Measurements from ENCODE around the gene KIDINS220.

The KIDINS220 gene

DNA sequence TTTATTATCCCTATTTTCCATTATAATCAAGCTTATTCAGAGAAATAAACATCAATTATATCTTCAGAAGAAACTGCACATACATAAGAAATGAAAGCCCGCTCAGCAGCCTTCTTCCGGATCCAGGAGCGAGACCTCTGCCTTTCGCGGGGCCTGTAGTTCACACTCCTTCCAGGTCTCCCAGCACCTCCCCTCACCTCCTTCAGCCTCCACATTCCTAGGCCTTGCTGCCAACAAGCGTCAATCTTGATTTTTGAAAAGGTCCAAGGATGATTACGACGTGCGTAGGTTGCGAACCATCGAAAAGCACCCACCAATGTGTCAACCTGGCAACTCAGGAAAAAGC is 355 bp upstream of the KIDINS220 start:
- DNase-seq (ENCODE audit: low spot score): no peak
- TF ChIP-seq, protein P1, sequence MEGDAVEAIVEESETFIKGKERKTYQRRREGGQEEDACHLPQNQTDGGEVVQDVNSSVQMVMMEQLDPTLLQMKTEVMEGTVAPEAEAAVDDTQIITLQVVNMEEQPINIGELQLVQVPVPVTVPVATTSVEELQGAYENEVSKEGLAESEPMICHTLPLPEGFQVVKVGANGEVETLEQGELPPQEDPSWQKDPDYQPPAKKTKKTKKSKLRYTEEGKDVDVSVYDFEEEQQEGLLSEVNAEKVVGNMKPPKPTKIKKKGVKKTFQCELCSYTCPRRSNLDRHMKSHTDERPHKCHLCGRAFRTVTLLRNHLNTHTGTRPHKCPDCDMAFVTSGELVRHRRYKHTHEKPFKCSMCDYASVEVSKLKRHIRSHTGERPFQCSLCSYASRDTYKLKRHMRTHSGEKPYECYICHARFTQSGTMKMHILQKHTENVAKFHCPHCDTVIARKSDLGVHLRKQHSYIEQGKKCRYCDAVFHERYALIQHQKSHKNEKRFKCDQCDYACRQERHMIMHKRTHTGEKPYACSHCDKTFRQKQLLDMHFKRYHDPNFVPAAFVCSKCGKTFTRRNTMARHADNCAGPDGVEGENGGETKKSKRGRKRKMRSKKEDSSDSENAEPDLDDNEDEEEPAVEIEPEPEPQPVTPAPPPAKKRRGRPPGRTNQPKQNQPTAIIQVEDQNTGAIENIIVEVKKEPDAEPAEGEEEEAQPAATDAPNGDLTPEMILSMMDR (IDR thresholded peaks at IDR 0.05; ENCODE audit: extremely low read depth, insufficient read depth, missing control alignments): no peak
- in situ Hi-C loops (cut with MboI; ENCODE audit: low pct_unique_long_range_greater_than_20kb, low sequenced_read_pairs, unreplicated experiment): no loop called here

DNA sequence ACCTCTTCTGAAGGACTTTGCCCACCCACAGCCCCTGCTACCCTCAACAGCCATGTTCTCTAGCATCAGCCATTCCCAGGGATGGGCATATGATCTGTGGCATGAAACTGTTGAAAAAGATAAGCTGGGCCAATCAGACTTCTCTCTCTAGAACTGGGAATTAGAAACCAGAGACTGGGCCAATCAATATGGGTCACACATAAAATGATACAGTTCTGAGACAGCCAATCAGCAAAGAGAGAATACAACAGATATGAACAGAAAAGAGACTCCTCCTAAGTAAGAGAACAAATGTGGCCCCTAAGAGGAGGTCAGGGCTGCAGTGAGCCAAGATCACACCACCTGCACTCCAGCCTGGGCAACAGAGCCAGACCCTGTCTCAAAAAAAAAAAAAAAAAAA is 2.1 kb downstream of the KIDINS220 start:
- no peak for DNase-seq (ENCODE audit: low spot score)
- in situ Hi-C loops (cut with MboI; ENCODE audit: low pct_unique_long_range_greater_than_20kb, low sequenced_read_pairs, unreplicated experiment): no loop called here
- TF ChIP-seq, protein P1 (IDR thresholded peaks at IDR 0.05; ENCODE audit: extremely low read depth, insufficient read depth, missing control alignments): no peak

DNA sequence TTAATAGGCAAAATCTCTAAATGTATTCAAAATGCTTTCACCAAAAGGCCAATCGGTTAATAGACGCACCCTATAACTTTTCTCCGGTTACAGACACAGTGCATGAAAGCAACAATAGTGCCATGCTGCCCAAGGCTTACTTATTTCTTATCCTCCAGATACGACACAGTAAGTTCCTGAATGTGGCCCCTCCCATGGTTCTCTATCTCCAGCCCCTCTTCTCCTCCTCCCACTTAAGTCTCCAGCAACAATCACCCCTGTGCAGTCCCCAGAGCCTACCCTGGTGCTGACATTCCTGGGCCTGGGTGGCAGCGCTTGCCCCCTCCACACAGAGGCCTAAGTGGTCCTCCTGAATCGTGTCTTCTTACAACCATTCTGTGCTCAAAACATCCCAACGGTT is 3.6 kb downstream of the KIDINS220 start:
- no peak for DNase-seq (ENCODE audit: low spot score)
- in situ Hi-C loops (cut with MboI; ENCODE audit: low pct_unique_long_range_greater_than_20kb, low sequenced_read_pairs, unreplicated experiment): no loop called here
- TF ChIP-seq, protein P1 (IDR thresholded peaks at IDR 0.05; ENCODE audit: extremely low read depth, insufficient read depth, missing control alignments): no peak

DNA sequence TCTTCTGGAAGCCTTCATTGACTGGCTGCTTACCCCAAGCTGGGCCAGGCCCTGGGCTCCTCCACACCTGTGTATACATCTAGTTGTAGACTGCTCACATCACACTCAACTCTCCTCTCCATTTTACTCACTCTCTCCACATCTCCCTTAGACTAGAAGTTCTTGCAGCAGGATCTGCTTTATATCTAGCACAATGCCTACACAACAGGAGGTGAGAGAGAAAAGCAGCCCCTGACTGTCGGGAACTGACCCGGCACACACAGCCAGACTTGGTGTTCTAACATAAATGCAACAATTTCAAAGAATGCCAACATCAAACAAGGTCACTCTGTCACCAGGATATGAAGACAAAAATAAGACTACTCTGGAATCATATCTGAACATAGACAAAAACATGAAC is 5.9 kb downstream of the KIDINS220 start:
- TF ChIP-seq, protein P1 (IDR thresholded peaks at IDR 0.05; ENCODE audit: extremely low read depth, insufficient read depth, missing control alignments): no peak
- DNase-seq (ENCODE audit: low spot score): no peak
- in situ Hi-C loops (cut with MboI; ENCODE audit: low pct_unique_long_range_greater_than_20kb, low sequenced_read_pairs, unreplicated experiment): no loop called here

DNA sequence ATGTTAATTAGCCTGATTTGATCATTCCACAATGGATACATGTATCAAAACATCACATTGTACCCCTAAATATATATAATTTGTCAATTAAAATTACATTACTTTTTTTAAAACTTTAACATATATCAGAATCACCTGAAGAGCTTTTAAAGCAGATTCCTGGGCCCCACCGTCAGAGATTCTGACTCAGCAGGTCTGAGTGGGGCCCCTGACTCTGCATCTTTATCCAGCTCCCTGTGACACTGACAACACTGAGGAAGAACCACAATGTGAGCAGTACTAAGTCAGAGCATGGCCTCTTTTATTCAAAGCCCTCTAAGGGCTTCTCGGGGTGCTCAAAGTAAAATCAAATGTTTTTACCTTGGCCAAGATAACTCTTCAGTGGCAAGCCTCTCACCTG is 9.7 kb downstream of the KIDINS220 start:
- in situ Hi-C loops (cut with MboI; ENCODE audit: low pct_unique_long_range_greater_than_20kb, low sequenced_read_pairs, unreplicated experiment): no loop called here

DNA sequence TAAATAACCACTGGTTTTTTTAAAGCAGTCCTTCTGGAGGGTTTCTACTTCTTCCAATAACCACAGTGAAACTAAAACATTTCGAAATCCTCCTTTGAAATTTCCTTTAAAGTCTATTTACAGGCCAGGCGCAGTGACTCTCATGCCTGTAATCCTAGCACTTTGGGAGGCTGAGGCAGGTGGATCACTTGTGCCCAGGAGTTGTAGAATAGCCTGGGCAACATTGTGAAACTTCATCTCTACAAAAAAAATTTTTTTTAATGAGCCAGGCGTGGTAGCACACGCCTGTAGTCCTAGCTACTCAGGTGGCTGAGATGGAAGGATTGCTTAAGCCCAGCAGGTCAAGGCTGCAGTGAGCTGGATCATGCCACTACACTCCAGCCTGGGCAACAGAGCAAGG is 15.2 kb downstream of the KIDINS220 start:
- in situ Hi-C loops (cut with MboI; ENCODE audit: low pct_unique_long_range_greater_than_20kb, low sequenced_read_pairs, unreplicated experiment): no loop called here
- no peak for DNase-seq (ENCODE audit: low spot score)
- TF ChIP-seq, protein P1 (IDR thresholded peaks at IDR 0.05; ENCODE audit: extremely low read depth, insufficient read depth, missing control alignments): no peak

More for the DNA sequence above, 9.7 kb downstream of the KIDINS220 start:
- no peak for DNase-seq (ENCODE audit: low spot score)
- TF ChIP-seq, protein P1 (IDR thresholded peaks at IDR 0.05; ENCODE audit: extremely low read depth, insufficient read depth, missing control alignments): no peak
